ENCODE data around the gene PPP2R5C. TPM values are rescaled to one million over a fixed set of nuclear protein-coding genes. Genes with fewer than 3 reads are reported as not detected.

PPP2R5C gene
- total RNA-seq, 1 experiment from 2014 or later, result 93.0 TPM

DNA sequence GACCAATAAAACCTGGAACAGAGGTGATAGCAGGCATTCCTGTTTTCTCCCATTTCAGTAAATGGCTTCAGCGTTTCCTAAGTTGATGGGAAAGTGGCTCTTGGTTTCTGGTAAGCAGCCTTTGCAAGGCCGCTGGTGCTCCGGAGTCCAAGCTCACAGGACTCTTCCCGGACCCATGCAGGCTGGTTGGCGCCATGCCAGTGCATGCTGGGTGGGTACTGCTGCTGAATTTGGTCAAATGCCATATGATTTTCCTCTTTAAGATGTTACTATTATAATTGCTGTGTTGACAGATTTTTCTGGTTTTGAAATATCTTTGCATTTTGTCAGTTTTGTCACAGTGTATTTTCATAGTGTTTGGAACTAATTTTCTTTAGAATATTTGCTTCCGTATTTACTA lies 27.7 kb downstream of the PPP2R5C start:
- Histone ChIP-seq H3K79me2 (ENCODE audit: insufficient read depth, low read length) (no peaks in the 10 kb centered on the region), H3T11ph (ENCODE audit: low read length) (no peak overlapping the region), H2BK20ac (ENCODE audit: low read depth, low read length, poor library complexity, severe bottlenecking) (no peak overlapping the region), H3K18ac (ENCODE audit: insufficient read length, low read depth, low read length) (no peak overlapping the region), H3K23ac (ENCODE audit: insufficient read length, low read depth, low read length) (no peak overlapping the region), H4K5ac (ENCODE audit: insufficient read length, low read depth, low read length) (no peak overlapping the region), H3K27me3 (ENCODE audit: insufficient read depth, low read length) (no peaks in the 10 kb centered on the region), H4K20me1 (ENCODE audit: control insufficient read depth, insufficient read depth, insufficient read length) (no peaks in the 10 kb centered on the region), H3K14ac (ENCODE audit: insufficient read depth, low read length) (no peak overlapping the region), H2BK15ac (ENCODE audit: low read depth, low read length) (no peak overlapping the region), H3K79me1 (ENCODE audit: insufficient read depth, low read depth, low read length, poor library complexity, severe bottlenecking) (no peaks in the 10 kb centered on the region), H3K9me3 (ENCODE audit: control insufficient read depth, low read depth, low read length) (no peaks in the 10 kb centered on the region), H2BK5ac (ENCODE audit: insufficient read length, low read length) (no peak overlapping the region), H4K91ac (ENCODE audit: insufficient read length, low read depth, low read length) (no peak overlapping the region), H3K4me1 (ENCODE audit: insufficient read depth, low read length) (no peaks in the 10 kb centered on the region), H2AFZ (ENCODE audit: low read length) (no peak overlapping the region), H3K9ac (ENCODE audit: extremely low read depth, insufficient read length, low read length) (no peak overlapping the region), H3K23me2 (ENCODE audit: insufficient read length, low read depth, low read length, poor library complexity, severe bottlenecking) (no peaks in the 10 kb centered on the region), H3K27ac (ENCODE audit: insufficient read length, low read depth, low read length) (no peak overlapping the region), H2BK12ac (ENCODE audit: insufficient read length, low read depth, low read length) (no peak overlapping the region), H4K8ac (replicated peaks; ENCODE audit: insufficient read length, low read depth, low read length) (no peak overlapping the region), H2AK5ac (ENCODE audit: insufficient read length, low read length) (no peak overlapping the region), H3K4ac (ENCODE audit: low read depth, low read length) (no peak overlapping the region), H3K56ac (ENCODE audit: insufficient read length, low read depth, low read length) (no peak overlapping the region), H2BK120ac (ENCODE audit: low read depth, low read length, poor library complexity, severe bottlenecking) (no peak overlapping the region), H3K4me2 (ENCODE audit: insufficient read depth, insufficient read length, low read length) (no peak overlapping the region)
- no peak for DNase-seq
- H3K36me3 Mint-ChIP-seq (ENCODE audit: insufficient read depth in 1 of 3, low read depth in 3 of 3), result no peaks in the 10 kb centered on the region; a peak in 1 of 7 replicates
- WGBS (ENCODE audit: extremely low coverage, insufficient read length, low lambda C conversion rate), result no CpG with 5 or more reads among the region's 6 CpGs
- peaks cover 5% of the 10 kb centered on the region for H3K27me3 Mint-ChIP-seq (ENCODE audit: low read depth)
- H3K9me3 Mint-ChIP-seq, result no peaks in the 10 kb centered on the region
- H3K4me1 Mint-ChIP-seq, result no peaks in the 10 kb centered on the region
- H3K27ac Mint-ChIP-seq, result no peak overlapping the region
- H3K4me3 Mint-ChIP-seq, result no peak overlapping the region
- TF ChIP-seq, protein P1, sequence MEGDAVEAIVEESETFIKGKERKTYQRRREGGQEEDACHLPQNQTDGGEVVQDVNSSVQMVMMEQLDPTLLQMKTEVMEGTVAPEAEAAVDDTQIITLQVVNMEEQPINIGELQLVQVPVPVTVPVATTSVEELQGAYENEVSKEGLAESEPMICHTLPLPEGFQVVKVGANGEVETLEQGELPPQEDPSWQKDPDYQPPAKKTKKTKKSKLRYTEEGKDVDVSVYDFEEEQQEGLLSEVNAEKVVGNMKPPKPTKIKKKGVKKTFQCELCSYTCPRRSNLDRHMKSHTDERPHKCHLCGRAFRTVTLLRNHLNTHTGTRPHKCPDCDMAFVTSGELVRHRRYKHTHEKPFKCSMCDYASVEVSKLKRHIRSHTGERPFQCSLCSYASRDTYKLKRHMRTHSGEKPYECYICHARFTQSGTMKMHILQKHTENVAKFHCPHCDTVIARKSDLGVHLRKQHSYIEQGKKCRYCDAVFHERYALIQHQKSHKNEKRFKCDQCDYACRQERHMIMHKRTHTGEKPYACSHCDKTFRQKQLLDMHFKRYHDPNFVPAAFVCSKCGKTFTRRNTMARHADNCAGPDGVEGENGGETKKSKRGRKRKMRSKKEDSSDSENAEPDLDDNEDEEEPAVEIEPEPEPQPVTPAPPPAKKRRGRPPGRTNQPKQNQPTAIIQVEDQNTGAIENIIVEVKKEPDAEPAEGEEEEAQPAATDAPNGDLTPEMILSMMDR (conservative IDR thresholded peaks at IDR 0.05), result no peak
